Activated B cell treated with CpG ODN at 0.5 μM for 24 hours (primary cell): ENCODE data around the gene NFKBIE. TPM values are rescaled to one million over a fixed set of nuclear protein-coding genes. Genes with fewer than 3 reads are reported as not detected.

ENCODE experiments used
- ATAC-seq: fragments of 200-7000 bp; cut with Tn5 transposase; one replicate; pipeline ENCODE4 v1.10.0; 2021; ENCODE audit warnings: low read depth, mild to moderate bottlenecking, moderate library complexity
- CTCF ChIA-PET: fragments of 350-600 bp; sonication (Branson Sonifier 250); formaldehyde crosslinking; loops from one replicate; lab custom pipeline; 2021; ENCODE audit warnings: antibody characterized with exemption; lab: Charles Lee
- POLR2A ChIA-PET: fragments of 350-600 bp; sonication (Branson Sonifier 250); formaldehyde crosslinking; loops from one replicate; lab custom pipeline; 2021; ENCODE audit warnings: antibody characterized with exemption; lab: Charles Lee
- DNase-seq: peaks from one replicate; pipeline ENCODE4 v3.0.0; 2022
- H3K27ac Mint-ChIP-seq: one replicate; pipeline ENCODE4 v1.8.0; 2020; ENCODE audit warnings: mixed read lengths
- H3K27me3 Mint-ChIP-seq: one replicate; pipeline ENCODE4 v1.8.0; 2021; ENCODE audit warnings: mixed read lengths
- H3K36me3 Mint-ChIP-seq: one replicate; pipeline ENCODE4 v1.8.0; 2021; ENCODE audit warnings: low read depth, mixed read lengths
- H3K4me1 Mint-ChIP-seq: one replicate; pipeline ENCODE4 v1.8.0; 2021; ENCODE audit warnings: mixed read lengths
- H3K4me3 Mint-ChIP-seq: one replicate; pipeline ENCODE4 v1.8.0; 2020; ENCODE audit warnings: mild to moderate bottlenecking, mixed read lengths
- H3K9me3 Mint-ChIP-seq: one replicate; pipeline ENCODE4 v1.8.0; 2020; ENCODE audit warnings: mixed read lengths
- CTCF ChIP-seq: fragments of 200-600 bp; IDR thresholded peaks from one replicate; pipeline ENCODE4 v1.8.0; 2022; ENCODE audit warnings: antibody characterized with exemption, mild to moderate bottlenecking
- intact Hi-C: fragments of 100-400 bp; cut with micrococcal nuclease; formaldehyde crosslinking; loops from one replicate; pipeline ENCODE4 v1.15.1; 2024
- total RNA-seq: library from RNA; stranded (reverse); gene quantifications from 2 replicates; pipeline ENCODE4 v1.2.3, GENCODE V29; 2022

Gene NFKBIE
- total RNA-seq, 1 donor from 2014 or later, result 94.7 TPM

DNA sequence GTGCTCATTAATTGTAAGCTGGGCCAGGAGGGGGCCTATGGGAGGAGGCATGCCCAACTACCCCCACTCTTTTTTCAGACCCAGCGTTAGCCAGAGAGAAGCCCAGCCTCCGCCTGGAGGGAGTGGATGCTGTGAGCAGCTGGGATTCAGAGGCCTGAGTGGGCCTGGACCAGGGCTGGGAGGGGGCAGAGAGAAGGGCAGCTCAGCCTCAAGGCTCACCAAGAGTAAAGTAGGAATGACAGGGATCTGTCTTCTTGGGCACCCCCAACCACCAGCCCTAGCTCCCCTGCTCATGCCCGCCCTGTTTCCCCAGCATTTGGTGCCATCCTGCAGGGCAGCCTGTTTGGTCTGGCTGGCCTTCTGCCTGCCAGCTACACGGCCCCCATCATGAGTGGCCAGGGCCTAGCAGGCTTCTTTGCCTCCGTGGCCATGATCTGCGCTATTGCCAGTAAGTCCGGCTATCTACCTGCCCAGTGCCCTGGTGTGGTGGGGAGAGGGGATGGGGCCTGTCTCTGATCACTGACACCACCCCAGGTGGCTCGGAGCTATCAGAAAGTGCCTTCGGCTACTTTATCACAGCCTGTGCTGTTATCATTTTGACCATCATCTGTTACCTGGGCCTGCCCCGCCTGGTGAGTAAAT lies 35.2 kb downstream of the NFKBIE start:
- Mint-ChIP-seq H3K27me3 (no peaks in the 10 kb centered on the region), H3K27ac (no peak overlapping the region), H3K9me3 (no peaks in the 10 kb centered on the region), H3K36me3 (peaks cover 2% of the 10 kb centered on the region), H3K4me1 (no peaks in the 10 kb centered on the region), H3K4me3 (no peak overlapping the region)
- CTCF ChIA-PET, result no interaction called here
- no peak for TF ChIP-seq CTCF
- DNase-seq (no peak), ATAC-seq (no peak)
- POLR2A ChIA-PET, result no interaction called here
- intact Hi-C loops, result no loop called here

- intact Hi-C loops, result no loop called here
- Mint-ChIP-seq H3K4me1 (peaks cover 2% of the 10 kb centered on the region), H3K27ac (no peak overlapping the region), H3K9me3 (no peaks in the 10 kb centered on the region), H3K4me3 (no peak overlapping the region), H3K36me3 (peaks cover 2% of the 10 kb centered on the region), H3K27me3 (no peaks in the 10 kb centered on the region)
- TF ChIP-seq CTCF, result no peak
- POLR2A ChIA-PET, result no interaction called here
- CTCF ChIA-PET, result no interaction called here
- DNase-seq, result no peak
- ATAC-seq, result no peak
These were observed 35.8 kb downstream of the NFKBIE start for GRCh38 chr6:44229376-44230033.

DNA sequence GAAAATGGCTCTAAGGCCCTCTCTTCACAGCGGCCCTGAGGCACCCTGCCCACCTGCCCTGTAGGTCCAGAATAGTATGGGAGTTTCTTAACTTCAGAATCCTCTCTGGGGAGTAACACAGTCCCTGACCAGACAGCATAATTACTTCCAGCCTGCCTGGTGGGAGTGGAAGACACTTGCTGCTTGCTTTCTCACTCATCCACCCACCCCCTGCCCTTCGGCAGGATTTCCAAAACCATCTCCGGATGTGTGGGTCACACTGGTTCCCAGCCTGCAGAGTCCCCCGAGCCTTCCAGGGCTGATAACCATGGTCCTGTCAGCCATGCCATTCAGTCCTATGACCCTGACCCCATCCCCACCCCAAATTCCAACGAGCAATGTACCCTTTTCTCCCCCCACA lies 36.5 kb downstream of the NFKBIE start:
- no peak for TF ChIP-seq CTCF
- no peak overlapping the region for H3K27ac Mint-ChIP-seq
- intact Hi-C loops, result no loop called here
- H3K9me3 Mint-ChIP-seq, result no peaks in the 10 kb centered on the region
- H3K36me3 Mint-ChIP-seq, result peaks cover 2% of the 10 kb centered on the region
- ChIA-PET CTCF (no interaction called here), POLR2A (no interaction called here)
- no peak overlapping the region for H3K4me3 Mint-ChIP-seq
- peaks cover 8% of the 10 kb centered on the region for H3K4me1 Mint-ChIP-seq
- DNase-seq, result no peak
- no peaks in the 10 kb centered on the region for H3K27me3 Mint-ChIP-seq
- no peak for ATAC-seq

GRCh38 chr6:44228433-44228832 lies 36.9 kb downstream of the NFKBIE start:
- no peaks in the 10 kb centered on the region for H3K36me3 Mint-ChIP-seq
- ChIA-PET CTCF (interaction anchor here (1.4 kb wide), 1 partner anchor 39 kb away, joined by 3 read pairs; no protein-coding TSS in a partner anchor), POLR2A (no interaction called here)
- intact Hi-C loops, result no loop called here
- TF ChIP-seq CTCF, result no peak
- H3K27ac Mint-ChIP-seq, result no peak overlapping the region
- H3K4me1 Mint-ChIP-seq, result peaks cover 8% of the 10 kb centered on the region
- ATAC-seq (no peak), DNase-seq (no peak)
- H3K4me3 Mint-ChIP-seq, result no peak overlapping the region
- H3K9me3 Mint-ChIP-seq, result no peaks in the 10 kb centered on the region
- no peaks in the 10 kb centered on the region for H3K27me3 Mint-ChIP-seq

DNA sequence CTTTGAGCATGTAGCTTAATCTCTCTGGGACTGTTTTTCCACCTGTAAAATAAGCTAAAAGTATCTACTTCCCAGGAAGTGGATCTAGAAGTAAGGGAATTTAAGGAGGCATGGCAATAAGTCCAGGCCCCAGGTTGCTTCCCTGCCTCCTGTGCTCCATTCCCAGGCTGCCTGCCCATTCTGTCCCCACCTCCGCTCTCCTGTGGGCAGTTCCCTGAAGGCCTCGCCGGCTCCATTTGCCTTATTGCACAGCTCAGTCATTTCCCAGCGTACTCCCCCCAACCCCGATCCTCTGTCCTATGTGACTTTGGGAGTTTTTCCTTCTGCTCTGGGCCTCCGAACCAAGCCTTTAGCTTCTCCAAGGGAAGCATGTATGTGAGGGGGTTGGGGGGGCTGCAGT lies 37.3 kb downstream of the NFKBIE start:
- Mint-ChIP-seq H3K36me3 (no peaks in the 10 kb centered on the region), H3K4me3 (no peak overlapping the region), H3K27me3 (no peaks in the 10 kb centered on the region), H3K4me1 (peaks cover 10% of the 10 kb centered on the region), H3K27ac (no peak overlapping the region), H3K9me3 (no peaks in the 10 kb centered on the region)
- intact Hi-C loops, result no loop called here
- CTCF ChIA-PET, result interaction anchor here (1.4 kb wide), 1 partner anchor 39 kb away, joined by 3 read pairs; no protein-coding TSS in a partner anchor
- POLR2A ChIA-PET, result interaction anchor here (0.6 kb wide), 1 partner anchor 19 kb away, joined by 3 read pairs; the partner anchor contains the start of gene HSP90AB1
- DNase-seq, result no peak
- TF ChIP-seq CTCF, result no peak
- no peak for ATAC-seq
